ENCODE measurements around the gene EPAS1.

Gene EPAS1

GRCh38 chr2:46383113-46383395, 85.8 kb downstream of the EPAS1 start:
- TF ChIP-seq ESRRG (CRISPR knock-in tag; IDR thresholded peaks at IDR 0.05) = no peak
- no peak for ATAC-seq

- ATAC-seq = no peak
- TF ChIP-seq CREB5 (CRISPR knock-in tag; IDR thresholded peaks at IDR 0.05; ENCODE audit: low read depth) (no peak), TCF4 (CRISPR knock-in tag; IDR thresholded peaks at IDR 0.05; ENCODE audit: borderline replicate concordance) (no peak), POU6F1 (CRISPR knock-in tag; IDR thresholded peaks at IDR 0.05; ENCODE audit: borderline replicate concordance, low read depth) (no peak), ZFP3 (CRISPR knock-in tag; IDR thresholded peaks at IDR 0.05) (no peak), OSR1 (CRISPR knock-in tag; IDR thresholded peaks at IDR 0.05) (no peak), TSHZ2 (CRISPR knock-in tag; IDR thresholded peaks at IDR 0.05) (no peak), ARNTL (CRISPR knock-in tag; IDR thresholded peaks at IDR 0.05; ENCODE audit: borderline replicate concordance, low read depth) (no peak), CSDC2 (CRISPR knock-in tag; IDR thresholded peaks at IDR 0.05) (no peak), ZNF565 (CRISPR knock-in tag; conservative IDR thresholded peaks at IDR 0.05; ENCODE audit: low read depth) (no peak), ZNF8 (CRISPR knock-in tag; IDR thresholded peaks at IDR 0.05) (no peak), RARB (CRISPR knock-in tag; IDR thresholded peaks at IDR 0.05) (no peak)
Measured at GRCh38 chr2:46383784-46384456, 86.7 kb downstream of the EPAS1 start.

- no peak for TF ChIP-seq CSDC2 (CRISPR knock-in tag; IDR thresholded peaks at IDR 0.05)
- no peak for TF ChIP-seq ARNTL (CRISPR knock-in tag; IDR thresholded peaks at IDR 0.05; ENCODE audit: borderline replicate concordance, low read depth)
- TF ChIP-seq POU6F1 (CRISPR knock-in tag; IDR thresholded peaks at IDR 0.05; ENCODE audit: borderline replicate concordance, low read depth) = no peak
- TF ChIP-seq ZFP3 (CRISPR knock-in tag; IDR thresholded peaks at IDR 0.05) = no peak
- TF ChIP-seq ZNF70 (CRISPR knock-in tag; IDR thresholded peaks at IDR 0.05) = no peak
- no peak for TF ChIP-seq TCF4 (CRISPR knock-in tag; IDR thresholded peaks at IDR 0.05; ENCODE audit: borderline replicate concordance)
- TF ChIP-seq CREB5 (CRISPR knock-in tag; IDR thresholded peaks at IDR 0.05; ENCODE audit: low read depth) = no peak
- TF ChIP-seq OSR1 (CRISPR knock-in tag; IDR thresholded peaks at IDR 0.05) = no peak
- TF ChIP-seq TOX (CRISPR knock-in tag; IDR thresholded peaks at IDR 0.05; ENCODE audit: borderline replicate concordance) = no peak
- no peak for TF ChIP-seq RARB (CRISPR knock-in tag; IDR thresholded peaks at IDR 0.05)
- no peak for TF ChIP-seq SNAI2 (CRISPR knock-in tag; IDR thresholded peaks at IDR 0.05)
- no peak for TF ChIP-seq CSRNP3 (CRISPR knock-in tag; IDR thresholded peaks at IDR 0.05)
- no peak for TF ChIP-seq ISL1 (CRISPR knock-in tag; IDR thresholded peaks at IDR 0.05)
- no peak for ATAC-seq
Measured at GRCh38 chr2:46384457-46384815, 87.2 kb downstream of the EPAS1 start.
